GM18517 (cell line): ENCODE results near the gene MAT1A.
"Not testable (repeated sequence)": the region's sequence is repeated elsewhere in the genome, so short reads cannot be mapped to it uniquely, and the experiment has no call there.

ENCODE experiments used
- ATAC-seq: cut with Tn5 transposase; IDR thresholded peaks from one replicate; pipeline ENCODE4 v1.9.1; 2021; ENCODE audit warnings: mild to moderate bottlenecking, moderate library complexity; ENCODE audit not compliant: unreplicated experiment

Gene MAT1A

GRCh38 chr10:80233871-80234270 lies 55.6 kb downstream of the MAT1A start:
- ATAC-seq, result not testable (repeated sequence)

DNA sequence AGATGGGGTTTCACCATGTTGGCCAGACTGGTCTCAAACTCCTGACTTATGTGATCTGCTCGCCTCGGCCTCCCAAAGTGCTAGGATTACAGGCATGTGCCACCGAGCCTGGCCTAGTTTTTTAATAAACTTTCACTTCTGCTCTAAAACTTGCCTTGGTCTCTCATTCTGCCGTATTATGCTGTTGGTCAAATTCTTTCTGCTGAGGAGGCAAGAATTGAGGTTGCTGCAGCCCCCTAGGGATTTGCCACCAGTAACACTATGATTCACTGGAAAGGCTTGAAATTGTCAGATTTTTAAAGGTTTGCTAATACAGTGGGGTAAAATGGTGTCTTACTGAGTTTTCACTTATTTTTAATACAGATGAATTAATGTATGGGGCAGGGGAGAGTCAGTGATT lies 62.7 kb downstream of the MAT1A start:
- peak; percentile 75 for ATAC-seq

DNA sequence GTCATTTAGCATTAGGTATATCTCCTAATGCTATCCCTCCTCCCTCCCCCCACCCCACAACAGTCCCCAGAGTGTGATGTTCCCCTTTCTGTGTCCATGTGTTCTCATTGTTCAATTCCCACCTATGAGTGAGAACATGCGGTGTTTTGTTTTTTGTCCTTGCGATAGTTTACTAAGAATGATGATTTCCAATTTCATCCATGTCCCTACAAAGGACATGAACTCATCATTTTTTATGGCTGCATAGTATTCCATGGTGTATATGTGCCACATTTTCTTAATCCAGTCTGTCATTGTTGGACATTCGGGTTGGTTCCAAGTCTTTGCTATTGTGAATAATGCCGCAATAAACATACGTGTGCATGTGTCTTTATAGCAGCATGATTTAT lies 66.4 kb downstream of the MAT1A start:
- not testable (repeated sequence) for ATAC-seq
